Measurements from ENCODE around the gene DNAAF3.

DNA sequence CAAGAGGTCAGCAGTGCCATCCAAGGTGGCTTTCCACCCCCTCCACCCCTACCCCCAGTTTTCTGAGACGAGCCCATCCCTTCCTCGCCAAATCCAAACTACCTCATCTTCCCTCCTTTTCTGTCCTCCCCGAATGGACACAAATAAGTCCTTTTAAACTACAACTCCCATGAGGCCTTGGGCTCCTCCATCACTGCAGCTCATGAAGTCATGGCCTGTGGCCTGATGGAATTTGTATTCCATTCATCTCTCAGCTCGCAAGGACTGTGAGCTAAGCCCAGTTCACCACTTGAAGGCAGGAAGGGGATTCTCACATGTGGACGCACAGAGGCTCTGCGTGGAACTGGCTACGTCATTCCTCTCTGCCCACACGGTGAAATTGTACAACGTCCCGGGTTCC is 30.4 kb upstream of the DNAAF3 start:
- no peak for TF ChIP-seq YY1 (IDR thresholded peaks at IDR 0.05; ENCODE audit: low read depth)
- TF ChIP-seq MAX (IDR thresholded peaks at IDR 0.05) = no peak
- TF ChIP-seq, protein P1, sequence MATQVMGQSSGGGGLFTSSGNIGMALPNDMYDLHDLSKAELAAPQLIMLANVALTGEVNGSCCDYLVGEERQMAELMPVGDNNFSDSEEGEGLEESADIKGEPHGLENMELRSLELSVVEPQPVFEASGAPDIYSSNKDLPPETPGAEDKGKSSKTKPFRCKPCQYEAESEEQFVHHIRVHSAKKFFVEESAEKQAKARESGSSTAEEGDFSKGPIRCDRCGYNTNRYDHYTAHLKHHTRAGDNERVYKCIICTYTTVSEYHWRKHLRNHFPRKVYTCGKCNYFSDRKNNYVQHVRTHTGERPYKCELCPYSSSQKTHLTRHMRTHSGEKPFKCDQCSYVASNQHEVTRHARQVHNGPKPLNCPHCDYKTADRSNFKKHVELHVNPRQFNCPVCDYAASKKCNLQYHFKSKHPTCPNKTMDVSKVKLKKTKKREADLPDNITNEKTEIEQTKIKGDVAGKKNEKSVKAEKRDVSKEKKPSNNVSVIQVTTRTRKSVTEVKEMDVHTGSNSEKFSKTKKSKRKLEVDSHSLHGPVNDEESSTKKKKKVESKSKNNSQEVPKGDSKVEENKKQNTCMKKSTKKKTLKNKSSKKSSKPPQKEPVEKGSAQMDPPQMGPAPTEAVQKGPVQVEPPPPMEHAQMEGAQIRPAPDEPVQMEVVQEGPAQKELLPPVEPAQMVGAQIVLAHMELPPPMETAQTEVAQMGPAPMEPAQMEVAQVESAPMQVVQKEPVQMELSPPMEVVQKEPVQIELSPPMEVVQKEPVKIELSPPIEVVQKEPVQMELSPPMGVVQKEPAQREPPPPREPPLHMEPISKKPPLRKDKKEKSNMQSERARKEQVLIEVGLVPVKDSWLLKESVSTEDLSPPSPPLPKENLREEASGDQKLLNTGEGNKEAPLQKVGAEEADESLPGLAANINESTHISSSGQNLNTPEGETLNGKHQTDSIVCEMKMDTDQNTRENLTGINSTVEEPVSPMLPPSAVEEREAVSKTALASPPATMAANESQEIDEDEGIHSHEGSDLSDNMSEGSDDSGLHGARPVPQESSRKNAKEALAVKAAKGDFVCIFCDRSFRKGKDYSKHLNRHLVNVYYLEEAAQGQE (IDR thresholded peaks at IDR 0.05; ENCODE audit: low read depth) = no peak
- TF ChIP-seq EP300 (IDR thresholded peaks at IDR 0.05; ENCODE audit: borderline replicate concordance) = no peak
- no peak for TF ChIP-seq USF1 (IDR thresholded peaks at IDR 0.05)
- TF ChIP-seq FOXM1 (IDR thresholded peaks at IDR 0.05; ENCODE audit: borderline replicate concordance, low read depth) = no peak
- TF ChIP-seq CREB1 (IDR thresholded peaks at IDR 0.05; ENCODE audit: low read depth) = no peak
